Measurements from ENCODE around the gene TUG1. TPM values are rescaled to one million over a fixed set of nuclear protein-coding genes. Genes with fewer than 3 reads are reported as not detected.

The TUG1 gene
- total RNA-seq, 1 experiment from 2014 or later = 69.8 TPM

- no peak for TF ChIP-seq SIN3A (IDR thresholded peaks at IDR 0.05; ENCODE audit: borderline replicate concordance, insufficient read depth, low read depth, low read length)
- TF ChIP-seq POLR2AphosphoS5 (IDR thresholded peaks at IDR 0.05; ENCODE audit: low read depth, low read length) = no peak; the same call in 1 of the 2 replicates
- no peak for TF ChIP-seq TCF7L2 (IDR thresholded peaks at IDR 0.05; ENCODE audit: low read depth, low read length)
- TF ChIP-seq, protein P1, sequence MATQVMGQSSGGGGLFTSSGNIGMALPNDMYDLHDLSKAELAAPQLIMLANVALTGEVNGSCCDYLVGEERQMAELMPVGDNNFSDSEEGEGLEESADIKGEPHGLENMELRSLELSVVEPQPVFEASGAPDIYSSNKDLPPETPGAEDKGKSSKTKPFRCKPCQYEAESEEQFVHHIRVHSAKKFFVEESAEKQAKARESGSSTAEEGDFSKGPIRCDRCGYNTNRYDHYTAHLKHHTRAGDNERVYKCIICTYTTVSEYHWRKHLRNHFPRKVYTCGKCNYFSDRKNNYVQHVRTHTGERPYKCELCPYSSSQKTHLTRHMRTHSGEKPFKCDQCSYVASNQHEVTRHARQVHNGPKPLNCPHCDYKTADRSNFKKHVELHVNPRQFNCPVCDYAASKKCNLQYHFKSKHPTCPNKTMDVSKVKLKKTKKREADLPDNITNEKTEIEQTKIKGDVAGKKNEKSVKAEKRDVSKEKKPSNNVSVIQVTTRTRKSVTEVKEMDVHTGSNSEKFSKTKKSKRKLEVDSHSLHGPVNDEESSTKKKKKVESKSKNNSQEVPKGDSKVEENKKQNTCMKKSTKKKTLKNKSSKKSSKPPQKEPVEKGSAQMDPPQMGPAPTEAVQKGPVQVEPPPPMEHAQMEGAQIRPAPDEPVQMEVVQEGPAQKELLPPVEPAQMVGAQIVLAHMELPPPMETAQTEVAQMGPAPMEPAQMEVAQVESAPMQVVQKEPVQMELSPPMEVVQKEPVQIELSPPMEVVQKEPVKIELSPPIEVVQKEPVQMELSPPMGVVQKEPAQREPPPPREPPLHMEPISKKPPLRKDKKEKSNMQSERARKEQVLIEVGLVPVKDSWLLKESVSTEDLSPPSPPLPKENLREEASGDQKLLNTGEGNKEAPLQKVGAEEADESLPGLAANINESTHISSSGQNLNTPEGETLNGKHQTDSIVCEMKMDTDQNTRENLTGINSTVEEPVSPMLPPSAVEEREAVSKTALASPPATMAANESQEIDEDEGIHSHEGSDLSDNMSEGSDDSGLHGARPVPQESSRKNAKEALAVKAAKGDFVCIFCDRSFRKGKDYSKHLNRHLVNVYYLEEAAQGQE (IDR thresholded peaks at IDR 0.05; ENCODE audit: insufficient read depth in 1 of 2, low read depth in 2 of 2, low read length in 1 of 2) = no peak
- TF ChIP-seq, protein P2, sequence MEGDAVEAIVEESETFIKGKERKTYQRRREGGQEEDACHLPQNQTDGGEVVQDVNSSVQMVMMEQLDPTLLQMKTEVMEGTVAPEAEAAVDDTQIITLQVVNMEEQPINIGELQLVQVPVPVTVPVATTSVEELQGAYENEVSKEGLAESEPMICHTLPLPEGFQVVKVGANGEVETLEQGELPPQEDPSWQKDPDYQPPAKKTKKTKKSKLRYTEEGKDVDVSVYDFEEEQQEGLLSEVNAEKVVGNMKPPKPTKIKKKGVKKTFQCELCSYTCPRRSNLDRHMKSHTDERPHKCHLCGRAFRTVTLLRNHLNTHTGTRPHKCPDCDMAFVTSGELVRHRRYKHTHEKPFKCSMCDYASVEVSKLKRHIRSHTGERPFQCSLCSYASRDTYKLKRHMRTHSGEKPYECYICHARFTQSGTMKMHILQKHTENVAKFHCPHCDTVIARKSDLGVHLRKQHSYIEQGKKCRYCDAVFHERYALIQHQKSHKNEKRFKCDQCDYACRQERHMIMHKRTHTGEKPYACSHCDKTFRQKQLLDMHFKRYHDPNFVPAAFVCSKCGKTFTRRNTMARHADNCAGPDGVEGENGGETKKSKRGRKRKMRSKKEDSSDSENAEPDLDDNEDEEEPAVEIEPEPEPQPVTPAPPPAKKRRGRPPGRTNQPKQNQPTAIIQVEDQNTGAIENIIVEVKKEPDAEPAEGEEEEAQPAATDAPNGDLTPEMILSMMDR (IDR thresholded peaks at IDR 0.05) = no peak
- no TSS peak for BruUV-seq (replicated peaks)
- peaks cover 30% of the 10 kb centered on the region for H3K9me3 ChIP-seq (ENCODE audit: control insufficient read depth, insufficient read depth, low read depth, low read length)
- DNase-seq (ENCODE audit: low read depth, low spot score) (no peak), ATAC-seq (peak; percentile 67)
- in situ Hi-C loops (cut with HindIII; ENCODE audit: low pct_unique_long_range_greater_than_20kb, low sequenced_read_pairs) (no loop called here), intact Hi-C loops (cut with micrococcal nuclease; ENCODE audit: unreplicated experiment) (loop anchor here (2.0 kb wide), 1 partner anchor 117 kb away; no protein-coding TSS in a partner anchor)
- CTCF ChIA-PET = no interaction called here
- POLR2A ChIA-PET = interaction anchor here (0.5 to 1.0 kb wide), 6 partner anchors 15 to 189 kb away, joined by 3 to 11 read pairs (median 4); no protein-coding TSS in a partner anchor
- peak within 1 kb of the TSS; percentile 68 to 92 for H3K4me3 ChIP-seq (ENCODE audit: low read depth in 2 of 2, low read length in 2 of 2)
- no peaks in the 10 kb centered on the region for H3K27me3 ChIP-seq (ENCODE audit: control insufficient read depth, insufficient read depth, low read length)
- H3K27ac ChIP-seq (ENCODE audit: low read length) = peak within 1 kb of the TSS; percentile 91
- H3K36me3 ChIP-seq (ENCODE audit: control insufficient read depth, insufficient read depth, low read length) = peaks cover 21% of the 10 kb centered on the region
- peaks cover 14% of the 10 kb centered on the region; the same call in 1 of the 2 replicates for H3K4me1 ChIP-seq (ENCODE audit: control insufficient read depth, insufficient read depth, low read length)
Measured at GRCh38 chr22:30968015-30968923, 796 bp upstream of the TUG1 start, which contains the start of gene MORC2. MORC2 (minus strand) TSS chr22:30968774; CDS start chr22:30967889, 885 bp downstream.

- Histone ChIP-seq H3K27me3 (ENCODE audit: control insufficient read depth, insufficient read depth, low read length) (no peaks in the 10 kb centered on the region), H3K27ac (ENCODE audit: low read length) (peak overlapping the region; percentile 91), H3K36me3 (ENCODE audit: control insufficient read depth, insufficient read depth, low read length) (peaks cover 23% of the 10 kb centered on the region), H3K4me1 (ENCODE audit: control insufficient read depth, insufficient read depth, low read length) (peaks cover 14% of the 10 kb centered on the region; the same call in 1 of the 2 replicates), H3K4me3 (ENCODE audit: low read depth in 2 of 2, low read length in 2 of 2) (peak overlapping the region; percentile 68 to 92), H3K9me3 (ENCODE audit: control insufficient read depth, insufficient read depth, low read depth, low read length) (peaks cover 39% of the 10 kb centered on the region)
- DNase-seq (ENCODE audit: low read depth, low spot score) (no peak), ATAC-seq (peak; percentile 52)
- no TSS peak for BruUV-seq (replicated peaks)
- POLR2A ChIA-PET = interaction anchor here (0.6 to 1.1 kb wide), 4 partner anchors 48 to 158 kb away, joined by 3 to 5 read pairs (median 3); no protein-coding TSS in a partner anchor
- TF ChIP-seq, protein P2 (IDR thresholded peaks at IDR 0.05) = no peak
- TF ChIP-seq POLR2AphosphoS5 (IDR thresholded peaks at IDR 0.05; ENCODE audit: low read depth, low read length) = no peak; the same call in 1 of the 2 replicates
- TF ChIP-seq SIN3A (IDR thresholded peaks at IDR 0.05; ENCODE audit: borderline replicate concordance, insufficient read depth, low read depth, low read length) = no peak
- TF ChIP-seq, protein P1 (IDR thresholded peaks at IDR 0.05; ENCODE audit: insufficient read depth in 1 of 2, low read depth in 2 of 2, low read length in 1 of 2) = no peak
- TF ChIP-seq TCF7L2 (IDR thresholded peaks at IDR 0.05; ENCODE audit: low read depth, low read length) = no peak
- CTCF ChIA-PET = interaction anchor here (0.6 kb wide), 2 partner anchors 48 to 176 kb away, joined by 4 to 6 read pairs; no protein-coding TSS in a partner anchor
- in situ Hi-C loops (cut with HindIII; ENCODE audit: low pct_unique_long_range_greater_than_20kb, low sequenced_read_pairs) (no loop called here), intact Hi-C loops (cut with micrococcal nuclease; ENCODE audit: unreplicated experiment) (loop anchor here (2.0 kb wide), 1 partner anchor 115 kb away; no protein-coding TSS in a partner anchor)
Measured at GRCh38 chr22:30969532-30970355, 679 bp downstream of the TUG1 start.

All from Panc1 (cell line).